GM18517 (cell line): ENCODE results near the gene TRPV5.

Experiments
- ATAC-seq: cut with Tn5 transposase; IDR thresholded peaks from one replicate; pipeline ENCODE4 v1.9.1; 2021; ENCODE audit warnings: mild to moderate bottlenecking, moderate library complexity; ENCODE audit not compliant: unreplicated experiment

The TRPV5 gene

DNA sequence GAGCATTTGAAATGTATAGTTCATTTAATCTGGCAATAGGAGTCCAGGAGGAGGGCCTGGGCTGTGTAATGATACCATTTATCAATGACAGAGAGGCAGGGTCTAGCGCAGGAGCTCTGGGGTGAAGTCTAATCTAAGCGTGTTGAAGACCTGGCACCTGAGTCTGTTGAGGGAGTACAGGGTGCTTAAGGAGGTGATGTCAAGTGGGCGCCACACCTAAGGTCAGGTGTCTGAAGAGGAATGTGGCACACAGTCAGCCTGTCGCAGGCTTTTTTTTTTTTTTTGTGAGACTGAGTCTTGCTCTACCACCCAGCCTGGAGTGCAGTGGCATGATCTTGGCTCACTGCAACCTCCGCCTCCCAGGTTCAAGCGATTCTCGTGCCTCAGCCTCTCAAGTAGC, 8.0 kb upstream of the TRPV5 start:
- ATAC-seq: no peak

DNA sequence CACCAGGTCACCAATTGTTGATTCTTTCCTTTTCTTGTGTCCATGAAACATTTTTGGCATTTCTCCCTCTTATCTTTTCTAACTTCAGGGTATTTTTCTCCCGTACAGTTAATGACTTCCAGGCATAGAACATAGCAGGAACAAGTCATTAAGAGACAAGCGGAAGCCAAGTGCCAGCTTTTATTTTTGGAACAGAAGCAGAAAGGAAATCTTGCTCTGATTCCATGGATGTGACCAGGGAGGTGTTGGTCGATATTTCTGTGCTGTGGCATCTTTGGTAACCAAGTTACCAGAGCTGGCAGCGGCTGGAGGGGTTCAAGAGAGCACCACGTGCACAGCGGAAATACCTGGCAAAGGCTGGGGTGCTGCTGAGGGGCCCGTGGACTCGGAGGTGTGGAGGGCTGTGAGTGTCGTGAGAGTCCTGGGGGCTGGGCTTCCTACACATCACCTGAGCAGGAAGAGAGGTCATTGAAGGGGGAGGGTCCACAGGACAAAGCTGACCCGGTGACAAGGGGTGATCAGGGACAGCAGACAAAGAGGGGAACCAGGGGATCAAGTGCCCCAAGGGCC, 7.5 kb upstream of the TRPV5 start:
- no peak for ATAC-seq

- no peak for ATAC-seq
These were observed 5.8 kb upstream of the TRPV5 start, which contains the start of gene LLCFC1 for GRCh38 chr7:142939226-142939910. LLCFC1 (plus strand) TSS chr7:142939484; CDS start chr7:142939622, 138 bp downstream.

DNA sequence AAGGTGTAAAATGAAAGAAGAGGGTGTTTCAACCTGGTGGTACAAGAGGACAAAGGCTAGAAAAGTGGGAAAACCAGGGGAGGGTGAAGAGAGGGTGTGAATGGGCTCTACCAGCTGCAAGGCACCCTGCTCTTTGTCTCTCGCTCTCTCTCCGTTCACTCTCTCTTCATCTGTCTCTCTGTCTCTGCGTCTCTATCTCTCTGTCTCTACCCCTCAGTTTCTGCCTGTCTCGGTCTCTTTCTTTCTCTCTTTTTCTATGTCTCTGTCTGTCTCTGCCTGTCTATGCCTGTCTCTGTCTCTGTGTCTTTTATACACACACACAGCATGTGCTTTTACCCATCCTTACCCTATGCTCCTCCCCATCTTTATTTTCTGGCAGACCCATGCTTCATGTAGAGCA, 5.1 kb upstream of the TRPV5 start:
- ATAC-seq: no peak

DNA sequence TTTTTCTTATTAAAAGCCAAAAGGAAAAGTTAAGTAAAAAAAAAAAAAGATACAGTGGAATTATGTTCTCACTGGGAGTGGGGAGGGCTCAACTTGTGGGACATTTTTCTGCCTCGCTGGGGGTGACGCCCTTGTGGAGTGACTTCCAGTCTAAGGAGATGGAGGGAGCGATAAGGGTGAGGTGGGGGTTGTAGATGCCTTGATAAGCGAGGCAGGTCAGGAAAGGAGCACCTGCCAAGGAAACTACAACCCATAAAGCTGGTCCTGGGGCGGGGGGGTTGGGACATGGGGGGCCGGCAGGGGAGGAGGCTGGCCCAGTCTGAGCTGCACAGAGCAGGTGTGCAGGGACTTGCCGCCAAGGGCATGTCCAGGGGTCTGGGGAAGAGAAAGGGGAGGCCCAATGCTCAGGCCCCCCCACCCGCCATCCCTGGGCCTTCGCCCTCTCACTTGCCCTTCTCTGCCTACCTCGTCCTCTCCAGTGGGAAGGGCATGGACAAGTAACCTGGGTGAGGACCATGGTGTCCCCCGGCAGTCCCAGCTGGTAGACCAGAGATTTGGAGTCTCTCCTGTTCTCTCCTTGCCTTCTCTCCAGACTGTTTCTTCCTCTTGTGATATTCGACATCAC, 2.5 kb upstream of the TRPV5 start:
- ATAC-seq: no peak

DNA sequence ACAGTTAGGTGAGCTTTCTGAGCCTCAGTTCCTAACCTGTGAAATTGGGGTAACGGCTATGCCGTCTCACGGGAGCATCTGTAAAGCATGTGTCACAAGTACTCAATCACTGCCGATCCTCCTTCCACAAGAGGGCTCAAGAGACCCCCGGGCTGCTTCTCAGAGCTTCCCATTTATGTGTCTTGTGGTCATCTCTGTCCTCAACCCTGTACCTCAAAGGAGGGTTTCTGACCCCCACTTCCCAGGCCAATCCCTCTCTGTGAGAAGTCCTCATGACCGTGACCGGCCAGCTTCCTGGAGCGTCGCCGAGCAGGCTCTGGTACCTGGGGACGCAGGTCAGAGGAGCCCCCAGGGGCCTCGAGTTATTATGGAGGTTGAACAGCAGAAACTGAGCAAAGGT, 510 bp upstream of the TRPV5 start:
- no peak for ATAC-seq

- ATAC-seq: no peak
These were observed 462 bp downstream of the TRPV5 start for GRCh38 chr7:142933092-142933475.

GRCh38 chr7:142932386-142933091, 1.0 kb downstream of the TRPV5 start:
- ATAC-seq: no peak

DNA sequence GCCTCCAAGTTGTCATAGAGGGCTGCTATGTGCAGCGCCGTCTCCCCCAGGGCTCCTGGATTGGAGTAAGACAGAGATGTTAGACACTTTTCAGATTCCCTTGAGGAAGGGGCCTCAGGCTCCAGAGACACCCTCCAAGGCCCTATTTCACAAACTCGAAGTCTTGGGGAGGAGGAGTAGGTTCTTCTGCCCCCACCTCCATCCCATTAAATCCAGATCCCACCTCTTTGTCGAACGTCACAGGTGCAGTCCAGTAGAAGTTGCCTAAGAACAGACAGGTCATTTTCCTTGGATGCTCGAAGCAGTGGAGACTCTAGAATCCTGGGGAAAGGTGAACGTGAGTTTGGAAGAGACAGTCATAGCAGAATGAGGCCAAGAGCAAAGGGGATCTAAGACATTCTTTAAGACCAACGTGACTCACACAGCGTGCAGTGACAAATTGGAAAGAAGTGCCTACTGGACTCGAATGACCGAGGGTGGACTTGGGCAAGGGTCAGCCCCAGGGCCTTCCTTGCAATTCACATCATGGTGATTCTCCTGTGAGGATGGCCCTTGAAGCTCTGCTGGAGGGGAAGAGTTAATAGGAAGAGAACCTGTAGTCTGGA, 3.3 kb downstream of the TRPV5 start:
- no peak for ATAC-seq

GRCh38 chr7:142927949-142928348, 5.6 kb downstream of the TRPV5 start:
- ATAC-seq: no peak

GRCh38 chr7:142927085-142927745, 6.3 kb downstream of the TRPV5 start:
- no peak for ATAC-seq

GRCh38 chr7:142925413-142925812, 8.1 kb downstream of the TRPV5 start:
- no peak for ATAC-seq

DNA sequence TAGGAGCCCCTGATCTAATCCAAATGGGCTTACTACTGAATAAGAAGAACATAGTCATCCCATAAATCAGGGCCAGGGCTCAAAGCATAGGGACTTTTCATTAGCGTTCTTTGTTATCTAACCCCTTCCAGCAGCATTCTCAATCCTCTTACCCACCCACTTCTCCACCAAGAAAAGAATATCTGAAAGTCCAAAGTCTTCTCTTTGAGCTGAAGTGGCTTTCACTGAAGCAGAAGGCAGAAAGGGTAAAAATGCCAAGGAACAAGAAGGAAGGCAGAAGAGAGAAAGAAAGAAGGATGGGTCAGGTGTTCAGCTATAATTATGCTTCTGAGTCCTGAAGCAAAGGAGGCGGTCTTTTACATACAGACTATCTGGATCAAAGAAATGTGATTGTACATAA, 10.2 kb downstream of the TRPV5 start:
- ATAC-seq: no peak

GRCh38 chr7:142919656-142920055, 13.9 kb downstream of the TRPV5 start:
- ATAC-seq: no peak

GRCh38 chr7:142918901-142919300, 14.6 kb downstream of the TRPV5 start:
- no peak for ATAC-seq

GRCh38 chr7:142917447-142917846, 16.1 kb downstream of the TRPV5 start:
- ATAC-seq: no peak

DNA sequence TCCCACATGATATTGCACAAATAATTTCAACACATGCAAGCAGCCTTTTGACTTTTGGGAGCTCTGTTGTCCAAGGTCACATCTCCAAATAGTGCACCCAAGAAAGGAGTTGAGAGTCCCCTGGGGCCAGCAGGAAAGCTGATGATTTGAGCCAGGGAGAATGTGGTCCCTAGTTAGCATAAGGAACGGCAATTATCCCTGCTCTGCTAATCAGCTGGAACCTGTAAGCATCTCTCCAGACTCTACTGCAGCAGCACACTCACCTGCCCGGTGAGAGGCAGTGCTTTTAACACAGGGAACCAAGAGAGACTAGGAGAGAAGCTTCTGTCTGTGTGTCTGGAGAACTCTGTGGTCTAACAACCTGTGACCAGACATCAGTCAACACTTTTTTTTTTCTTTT, 17.0 kb downstream of the TRPV5 start:
- ATAC-seq: no peak

GRCh38 chr7:142915315-142915714, 18.2 kb downstream of the TRPV5 start:
- no peak for ATAC-seq

DNA sequence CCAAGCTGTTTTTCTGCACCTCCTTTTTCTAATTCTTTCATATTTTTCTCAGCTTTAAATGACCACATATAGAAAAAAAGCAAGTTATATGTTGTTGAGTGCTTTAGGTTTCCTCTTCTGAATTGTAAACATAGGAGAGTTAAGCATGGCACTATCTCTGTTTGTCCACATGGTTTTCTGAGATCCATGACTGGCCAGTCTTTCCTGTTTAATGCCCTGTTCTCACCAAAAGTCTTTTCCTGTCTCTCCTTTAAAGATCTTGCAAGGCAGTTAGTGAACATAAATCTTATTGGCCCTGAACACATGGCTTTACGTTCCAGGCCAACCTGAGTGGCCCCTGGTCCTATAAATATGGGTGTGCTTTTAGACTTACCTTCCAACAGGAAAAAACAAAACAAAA, 19.4 kb downstream of the TRPV5 start:
- ATAC-seq: no peak

- no peak for ATAC-seq
These were observed 20.0 kb downstream of the TRPV5 start for GRCh38 chr7:142913566-142913965.

GRCh38 chr7:142913051-142913450, 20.5 kb downstream of the TRPV5 start:
- ATAC-seq: no peak
